GM19372 (cell line): ENCODE data around the gene NYAP1.
"Not testable (repeated sequence)": the region's sequence is repeated elsewhere in the genome, so short reads cannot be mapped to it uniquely, and the experiment has no call there.

ENCODE experiments used
- ATAC-seq: cut with Tn5 transposase; IDR thresholded peaks from one replicate; pipeline ENCODE4 v1.9.1; 2021; ENCODE audit warnings: mild to moderate bottlenecking, low read depth, moderate library complexity; ENCODE audit not compliant: unreplicated experiment

The NYAP1 gene

GRCh38 chr7:100481466-100481865 lies 2.3 kb upstream of the NYAP1 start:
- no peak for ATAC-seq

- ATAC-seq: no peak
Observed at GRCh38 chr7:100482728-100483089, 1.0 kb upstream of the NYAP1 start.

- no peak for ATAC-seq
Observed at GRCh38 chr7:100483090-100483721, 521 bp upstream of the NYAP1 start.

- no peak for ATAC-seq
Observed at GRCh38 chr7:100484673-100485045, 932 bp downstream of the NYAP1 start.

- no peak for ATAC-seq
Observed at GRCh38 chr7:100485471-100485876, 1.7 kb downstream of the NYAP1 start.

- no peak for ATAC-seq
Observed at GRCh38 chr7:100486111-100486636, 2.4 kb downstream of the NYAP1 start.

- ATAC-seq: no peak
Observed at GRCh38 chr7:100486753-100487446, 3.2 kb downstream of the NYAP1 start.

- ATAC-seq: no peak
Observed at GRCh38 chr7:100488333-100489095, 4.8 kb downstream of the NYAP1 start.

- ATAC-seq: no peak
Observed at GRCh38 chr7:100489121-100489520, 5.4 kb downstream of the NYAP1 start.

GRCh38 chr7:100489824-100490223 lies 6.1 kb downstream of the NYAP1 start:
- ATAC-seq: no peak

GRCh38 chr7:100490483-100491191 lies 6.9 kb downstream of the NYAP1 start:
- no peak for ATAC-seq

GRCh38 chr7:100491192-100491578 lies 7.5 kb downstream of the NYAP1 start:
- no peak for ATAC-seq

GRCh38 chr7:100492738-100493475 lies 9.2 kb downstream of the NYAP1 start:
- no peak for ATAC-seq

GRCh38 chr7:100493476-100494264 lies 9.9 kb downstream of the NYAP1 start:
- ATAC-seq: no peak

- no peak for ATAC-seq
Observed at GRCh38 chr7:100496509-100496908, 12.8 kb downstream of the NYAP1 start.

- not testable (repeated sequence) for ATAC-seq
Observed at GRCh38 chr7:100500743-100501142, 17.0 kb downstream of the NYAP1 start.

- not testable (repeated sequence) for ATAC-seq
Observed at GRCh38 chr7:100504031-100504430, 20.3 kb downstream of the NYAP1 start.

GRCh38 chr7:100504887-100505611 lies 21.3 kb downstream of the NYAP1 start:
- no peak for ATAC-seq
